HG03060 (cell line): ENCODE data around the gene CCDC174.
A peak's percentile ranks its signal among the peaks of the same experiment; 100 is the strongest.
"Not testable (repeated sequence)": the region's sequence is repeated elsewhere in the genome, so short reads cannot be mapped to it uniquely, and the experiment has no call there.

Experiments used
- ATAC-seq: cut with Tn5 transposase; IDR thresholded peaks from one replicate; pipeline ENCODE4 v1.9.1; 2021; ENCODE audit warnings: low read depth, moderate number of reproducible peaks; ENCODE audit not compliant: unreplicated experiment

Gene CCDC174

GRCh38 chr3:14651440-14652251, at the start of gene CCDC174:
Gene CCDC174, plus strand, starts transcription at chr3:14651762. Its CDS starts 75 bp downstream, at chr3:14651837.
- peak; percentile 100 for ATAC-seq

DNA sequence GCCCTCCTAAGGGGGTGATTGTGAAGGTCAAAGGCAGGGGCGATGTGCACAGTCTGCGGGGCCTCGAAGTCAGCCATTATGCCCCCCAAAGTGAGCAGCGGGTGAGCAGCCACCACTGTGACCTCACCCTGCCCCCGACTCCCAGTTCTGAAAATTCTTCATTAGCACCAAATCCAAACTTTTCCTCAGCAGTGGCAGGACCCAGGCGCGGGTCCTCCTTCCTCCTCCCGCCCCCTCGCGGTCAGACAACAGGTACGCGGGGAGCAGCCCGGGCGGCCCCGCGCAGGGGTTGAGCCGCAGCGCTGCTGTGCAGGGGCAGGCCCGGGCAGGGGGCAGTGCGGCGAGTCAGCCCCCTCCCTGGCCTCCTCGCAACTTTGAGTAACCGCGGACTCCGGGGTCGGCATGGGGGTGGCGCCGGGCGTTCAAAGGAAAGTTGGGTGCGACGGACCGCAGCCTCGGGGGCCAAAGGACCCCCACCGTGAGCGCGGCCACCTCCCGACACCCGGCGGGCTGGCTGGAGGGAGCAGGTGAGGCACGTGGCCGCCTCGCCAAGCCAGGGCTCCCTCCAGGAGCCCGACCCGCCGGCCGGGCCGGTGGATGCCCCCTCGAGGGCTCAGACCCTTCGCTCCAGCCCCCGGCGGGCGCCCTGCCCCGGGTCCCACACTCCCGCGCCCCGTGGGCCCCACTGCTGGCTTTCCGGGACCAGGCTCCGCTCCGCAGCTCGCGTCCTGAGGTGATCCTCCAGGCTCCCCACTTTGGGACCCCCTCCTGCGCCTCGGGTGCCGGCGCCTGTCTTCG, 49.4 kb upstream of the CCDC174 start:
- no peak for ATAC-seq

GRCh38 chr3:14602804-14603644, 48.5 kb upstream of the CCDC174 start:
- ATAC-seq = no peak

- ATAC-seq = no peak
Measured at GRCh38 chr3:14605067-14605466, 46.5 kb upstream of the CCDC174 start.

GRCh38 chr3:14605744-14606143, 45.8 kb upstream of the CCDC174 start:
- ATAC-seq = no peak

GRCh38 chr3:14606669-14607339, 44.8 kb upstream of the CCDC174 start:
- no peak for ATAC-seq

GRCh38 chr3:14608298-14608697, 43.3 kb upstream of the CCDC174 start:
- no peak for ATAC-seq

DNA sequence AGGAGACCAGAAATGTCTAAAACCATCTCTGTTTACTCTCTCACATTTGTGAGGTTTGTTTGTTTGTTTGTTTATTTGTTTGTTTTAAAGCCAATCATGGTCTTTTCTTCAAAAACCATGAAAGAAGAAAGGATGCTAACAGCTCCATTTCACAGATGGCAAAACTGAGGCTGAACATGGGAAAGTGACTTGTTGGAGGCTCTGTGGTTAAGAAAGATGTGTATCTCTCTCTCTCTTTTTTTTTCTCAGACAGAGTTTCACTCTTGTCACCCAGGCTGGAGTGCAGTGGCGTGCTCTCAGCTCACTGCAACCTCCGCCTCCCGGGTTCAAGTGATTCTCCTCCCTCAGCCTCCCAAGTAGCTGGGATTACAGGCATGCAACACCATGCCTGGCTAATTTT, 42.5 kb upstream of the CCDC174 start:
- ATAC-seq = not testable (repeated sequence)

- ATAC-seq = no peak
Measured at GRCh38 chr3:14609506-14609905, 42.1 kb upstream of the CCDC174 start.

DNA sequence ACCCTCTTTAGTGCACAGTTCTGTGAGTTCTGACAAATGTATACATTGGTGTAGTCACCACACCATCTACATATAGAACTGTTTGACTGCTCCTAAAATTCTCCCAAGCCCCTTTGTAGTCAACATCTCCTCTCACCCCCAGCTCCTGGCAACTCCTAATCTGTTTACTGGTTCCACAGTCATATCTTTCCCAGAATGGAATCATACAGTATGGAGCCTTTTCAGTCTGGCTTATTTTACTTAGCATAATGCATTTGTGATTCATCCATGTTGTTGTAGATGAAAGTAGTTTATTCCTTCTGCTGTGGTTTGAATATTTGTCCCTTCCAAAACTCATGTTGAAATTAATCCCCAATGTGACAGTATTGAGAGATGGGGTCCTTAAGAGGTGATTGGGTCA, 41.6 kb upstream of the CCDC174 start:
- no peak for ATAC-seq

DNA sequence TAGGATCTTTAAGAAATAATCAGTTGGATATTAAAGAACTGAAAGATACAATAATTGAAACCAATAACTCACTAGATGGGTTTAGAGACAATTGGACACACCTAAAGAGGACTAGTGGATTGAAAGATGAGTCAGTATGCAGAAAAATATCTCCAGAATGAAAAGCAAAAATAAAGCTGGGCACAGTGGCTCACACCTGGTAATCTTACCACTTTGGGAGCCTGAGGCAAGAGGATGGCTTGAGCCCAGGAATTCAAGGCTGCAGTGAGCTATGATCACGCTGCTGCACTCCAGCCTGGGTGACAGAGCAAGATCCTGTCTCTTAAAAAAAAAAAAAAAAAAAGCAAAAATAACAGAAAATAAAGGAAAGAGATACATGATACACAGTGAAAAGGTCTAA, 37.4 kb upstream of the CCDC174 start:
- ATAC-seq = no peak

GRCh38 chr3:14614862-14615261, 36.7 kb upstream of the CCDC174 start:
- no peak for ATAC-seq

DNA sequence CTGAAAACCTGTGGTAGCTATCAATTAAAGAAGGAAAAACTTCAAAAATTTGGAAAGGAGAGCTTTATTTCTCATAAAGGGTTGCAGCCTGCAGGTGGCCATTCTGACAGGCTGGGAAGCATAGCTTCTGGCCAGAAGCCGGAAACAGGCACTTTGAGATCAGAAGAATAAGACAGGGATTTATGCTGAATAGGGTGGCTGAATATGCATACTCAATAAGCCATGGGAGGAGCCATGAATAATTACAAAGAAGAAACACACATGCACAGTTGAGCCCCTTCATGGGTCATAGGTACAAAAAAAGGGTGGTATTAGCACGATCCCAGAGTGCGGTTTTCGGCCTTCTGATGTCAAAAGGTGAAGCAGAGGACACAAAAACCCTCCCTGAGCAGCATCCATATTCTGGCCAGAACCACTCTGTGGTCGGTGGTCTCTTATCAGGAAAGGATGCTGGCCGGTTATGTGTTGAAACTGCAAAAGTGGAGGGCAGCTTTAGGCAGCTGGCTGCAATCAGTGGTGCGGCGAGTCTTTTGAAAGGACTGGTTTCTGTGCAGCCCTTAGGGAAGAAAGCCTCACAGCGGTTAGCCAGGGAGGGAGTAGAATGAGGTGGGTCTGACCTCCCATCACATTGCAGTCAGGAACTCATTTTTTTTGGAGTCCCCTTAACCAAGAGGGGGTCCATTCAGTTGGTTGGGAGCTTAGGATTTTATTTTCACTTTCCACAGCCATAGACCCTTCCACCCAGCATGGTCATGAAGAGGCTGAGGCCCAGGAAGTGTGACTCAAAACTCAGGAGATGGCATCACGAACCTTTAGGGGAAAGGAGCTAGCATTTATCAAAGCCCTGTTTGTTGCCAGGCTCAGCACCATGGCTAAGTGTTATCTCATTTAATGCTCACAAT, 34.7 kb upstream of the CCDC174 start:
- no peak for ATAC-seq

- ATAC-seq = no peak
Measured at GRCh38 chr3:14617508-14618023, 34.0 kb upstream of the CCDC174 start.

DNA sequence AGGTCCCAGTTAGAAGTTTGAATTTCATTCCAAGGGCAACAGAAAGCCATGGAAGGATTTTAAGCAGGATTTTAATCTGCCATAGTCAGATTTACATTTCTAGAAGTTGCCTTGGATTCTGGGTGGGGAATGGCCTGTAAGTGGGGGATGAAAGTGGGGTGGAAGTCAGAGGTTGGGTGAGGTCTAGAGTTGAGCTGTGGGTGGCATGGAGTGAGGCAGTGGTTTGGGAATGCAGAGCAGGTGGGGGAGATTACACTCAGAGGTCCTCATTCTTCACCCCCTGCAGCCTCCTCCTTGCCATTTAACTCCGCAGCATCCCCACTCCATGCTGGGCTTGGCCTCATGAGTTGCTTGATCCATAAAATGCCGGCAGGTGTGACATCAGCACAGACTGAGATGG, 32.0 kb upstream of the CCDC174 start:
- no peak for ATAC-seq

DNA sequence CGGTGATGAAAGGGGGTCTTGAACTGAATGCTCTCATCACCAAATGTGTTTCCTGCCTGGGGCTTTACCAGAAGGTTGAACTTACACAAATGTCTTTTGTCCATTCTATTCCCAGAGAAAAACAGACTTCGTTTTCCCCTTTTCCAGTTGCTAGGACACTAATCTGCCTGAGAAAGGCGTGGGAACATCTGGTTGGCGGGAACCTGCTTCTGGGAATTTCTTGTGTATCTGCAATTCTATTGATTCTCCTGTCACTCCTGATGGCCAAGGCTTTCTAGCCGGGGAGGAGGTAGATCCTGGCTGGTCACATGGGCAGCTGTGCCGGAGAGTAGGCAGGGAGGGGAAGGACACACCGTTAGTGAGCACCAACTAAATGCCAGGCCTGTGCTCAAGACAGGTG, 31.1 kb upstream of the CCDC174 start:
- ATAC-seq = no peak

DNA sequence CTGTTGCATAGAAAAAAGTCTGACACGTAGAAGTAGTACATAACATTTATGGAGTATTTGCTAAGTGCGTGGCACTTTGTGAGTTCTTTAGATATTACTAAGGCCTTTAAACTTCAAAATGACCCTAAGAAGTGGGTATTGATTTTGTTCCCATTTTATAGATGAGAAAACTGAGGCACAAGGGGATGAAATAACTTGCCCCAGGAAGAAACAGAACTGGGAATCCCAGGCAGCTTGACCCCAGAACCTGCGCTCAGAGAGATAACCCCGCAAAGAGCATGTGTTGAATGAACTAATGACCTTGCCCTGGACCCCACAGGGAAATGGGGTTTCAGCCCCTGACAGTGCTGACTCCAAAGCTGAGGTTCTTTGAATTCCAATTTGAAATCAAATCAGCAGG, 30.5 kb upstream of the CCDC174 start:
- ATAC-seq = no peak

DNA sequence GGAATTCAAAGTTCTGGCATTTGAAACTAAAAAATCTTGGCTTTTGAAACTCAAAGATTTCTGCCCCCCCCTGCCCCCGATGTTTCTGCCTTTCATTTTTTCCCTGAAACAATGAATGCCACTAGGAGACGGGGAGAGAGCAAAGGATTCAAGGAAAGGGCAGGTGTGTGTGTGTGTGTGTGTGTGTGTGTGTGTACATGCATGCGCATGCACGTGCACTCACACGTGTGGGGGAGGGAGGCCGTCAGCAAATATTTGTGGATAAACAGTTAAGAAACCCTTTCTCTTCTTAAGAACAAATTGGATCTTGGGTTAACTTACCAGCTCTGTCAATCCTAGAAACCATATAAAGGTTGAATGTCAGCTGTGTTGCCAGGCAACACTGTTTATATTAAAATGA, 29.2 kb upstream of the CCDC174 start:
- ATAC-seq = no peak

GRCh38 chr3:14623569-14624051, 28.0 kb upstream of the CCDC174 start:
- no peak for ATAC-seq
